OCI-LY1 (cell line): Measurements from ENCODE around the gene CSNK2A1.

ENCODE experiments used
- H2AFZ ChIP-seq: fragments of 200-600 bp; sonication (generic), shearing (Covaris generic); 2 replicates; pipeline ENCODE4 v1.6.0; 2014; ENCODE audit warnings: antibody characterized with exemption, mild to moderate bottlenecking, low read length
- H3F3A ChIP-seq: fragments of 200-600 bp; sonication (generic), shearing (Covaris generic); 2 replicates; pipeline ENCODE4 v1.6.0; 2014; ENCODE audit warnings: mild to moderate bottlenecking, antibody characterized with exemption, low read length, moderate library complexity; ENCODE audit not compliant: insufficient read depth
- H3K27ac ChIP-seq: fragments of 200-600 bp; sonication (generic); 2 replicates; pipeline ENCODE4 v1.5.1; 2014; ENCODE audit warnings: low read length, mixed run types, mild to moderate bottlenecking, low read depth; ENCODE audit not compliant: poor library complexity, severe bottlenecking
- H3K27me3 ChIP-seq: fragments of 200-600 bp; sonication (generic); 2 replicates; pipeline ENCODE4 v1.6.0; 2014; ENCODE audit warnings: antibody characterized with exemption, mild to moderate bottlenecking, low read length, moderate library complexity; ENCODE audit not compliant: insufficient read depth
- H3K36me3 ChIP-seq: fragments of 200-600 bp; sonication (generic); 2 replicates; pipeline ENCODE4 v1.6.1; 2014; ENCODE audit warnings: mild to moderate bottlenecking, antibody characterized with exemption, low read length, moderate library complexity, mixed read lengths; ENCODE audit not compliant: insufficient read depth
- H3K4me1 ChIP-seq: fragments of 200-600 bp; sonication (generic); 2 replicates; pipeline ENCODE4 v1.5.1; 2014; ENCODE audit warnings: mild to moderate bottlenecking, low read length, moderate library complexity; ENCODE audit not compliant: insufficient read depth, severe bottlenecking
- H3K4me2 ChIP-seq: fragments of 200-600 bp; sonication (generic), shearing (Covaris generic); 2 replicates; pipeline ENCODE4 v1.6.1; 2014; ENCODE audit warnings: low read length
- H3K4me3 ChIP-seq: fragments of 200-600 bp; sonication (generic); 2 replicates; pipeline ENCODE4 v1.5.1; 2014; ENCODE audit warnings: low read length, low read depth, mild to moderate bottlenecking, mixed read lengths; ENCODE audit not compliant: poor library complexity, severe bottlenecking
- H3K79me2 ChIP-seq: fragments of 200-600 bp; shearing (Covaris generic); 2 replicates; pipeline ENCODE4 v1.6.1; 2016; ENCODE audit warnings: mixed run types, low read length, mixed read lengths; ENCODE audit not compliant: insufficient read depth
- H3K9ac ChIP-seq: fragments of 200-600 bp; sonication (generic), shearing (Covaris generic); 2 replicates; pipeline ENCODE4 v1.6.1; 2014; ENCODE audit warnings: mild to moderate bottlenecking, low read length, mixed read lengths
- H3K9me2 ChIP-seq: fragments of 200-600 bp; sonication (generic), shearing (Covaris generic); 2 replicates; pipeline ENCODE4 v1.6.1; 2014; ENCODE audit warnings: low read depth, mild to moderate bottlenecking, low read length, mixed read lengths
- H3K9me3 ChIP-seq: fragments of 200-600 bp; shearing (Covaris generic); 2 replicates; pipeline ENCODE4 v1.6.1; 2014; ENCODE audit warnings: low read length, mixed read lengths
- H4K20me1 ChIP-seq: fragments of 200-600 bp; sonication (generic), shearing (Covaris generic); 2 replicates; pipeline ENCODE4 v1.6.0; 2016; ENCODE audit warnings: mild to moderate bottlenecking, low read length; ENCODE audit not compliant: insufficient read depth
- EZH2 ChIP-seq: fragments of 200-600 bp; sonication (generic), shearing (Covaris generic); IDR thresholded peaks from 2 replicates; pipeline ENCODE4 v1.8.0; 2017; ENCODE audit warnings: borderline replicate concordance, mixed run types, mild to moderate bottlenecking, antibody characterized with exemption, low read length, moderate library complexity, mixed read lengths
- TF ChIP-seq, protein P1 (sequence below): fragments of 200-600 bp; sonication (generic), shearing (Covaris generic); IDR thresholded peaks from 2 replicates; pipeline ENCODE4 v1.5.1; 2017; ENCODE audit warnings: mild to moderate bottlenecking, antibody characterized with exemption, low read length, moderate library complexity, mixed read lengths

CSNK2A1 gene

GRCh38 chr20:571754-572441, 28.3 kb upstream of the CSNK2A1 start:
- Histone ChIP-seq H2AFZ (no peak overlapping the region), H3K4me3 (no peak overlapping the region), H3K27me3 (0 out of 2 replicates have a peak, but pooled peaks cover 6% of the 10 kb centered on the region), H3K9ac (no peak overlapping the region), H3K4me1 (peaks cover 11% of the 10 kb centered on the region), H3K79me2 (no peaks in the 10 kb centered on the region), H3K9me3 (no peaks in the 10 kb centered on the region), H4K20me1 (no peaks in the 10 kb centered on the region), H3K9me2 (no peaks in the 10 kb centered on the region), H3K27ac (no peak overlapping the region), H3F3A (no peaks in the 10 kb centered on the region), H3K36me3 (no peaks in the 10 kb centered on the region), H3K4me2 (no peak overlapping the region)
- TF ChIP-seq, protein P1, sequence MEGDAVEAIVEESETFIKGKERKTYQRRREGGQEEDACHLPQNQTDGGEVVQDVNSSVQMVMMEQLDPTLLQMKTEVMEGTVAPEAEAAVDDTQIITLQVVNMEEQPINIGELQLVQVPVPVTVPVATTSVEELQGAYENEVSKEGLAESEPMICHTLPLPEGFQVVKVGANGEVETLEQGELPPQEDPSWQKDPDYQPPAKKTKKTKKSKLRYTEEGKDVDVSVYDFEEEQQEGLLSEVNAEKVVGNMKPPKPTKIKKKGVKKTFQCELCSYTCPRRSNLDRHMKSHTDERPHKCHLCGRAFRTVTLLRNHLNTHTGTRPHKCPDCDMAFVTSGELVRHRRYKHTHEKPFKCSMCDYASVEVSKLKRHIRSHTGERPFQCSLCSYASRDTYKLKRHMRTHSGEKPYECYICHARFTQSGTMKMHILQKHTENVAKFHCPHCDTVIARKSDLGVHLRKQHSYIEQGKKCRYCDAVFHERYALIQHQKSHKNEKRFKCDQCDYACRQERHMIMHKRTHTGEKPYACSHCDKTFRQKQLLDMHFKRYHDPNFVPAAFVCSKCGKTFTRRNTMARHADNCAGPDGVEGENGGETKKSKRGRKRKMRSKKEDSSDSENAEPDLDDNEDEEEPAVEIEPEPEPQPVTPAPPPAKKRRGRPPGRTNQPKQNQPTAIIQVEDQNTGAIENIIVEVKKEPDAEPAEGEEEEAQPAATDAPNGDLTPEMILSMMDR = no peak
- no peak for TF ChIP-seq EZH2

DNA sequence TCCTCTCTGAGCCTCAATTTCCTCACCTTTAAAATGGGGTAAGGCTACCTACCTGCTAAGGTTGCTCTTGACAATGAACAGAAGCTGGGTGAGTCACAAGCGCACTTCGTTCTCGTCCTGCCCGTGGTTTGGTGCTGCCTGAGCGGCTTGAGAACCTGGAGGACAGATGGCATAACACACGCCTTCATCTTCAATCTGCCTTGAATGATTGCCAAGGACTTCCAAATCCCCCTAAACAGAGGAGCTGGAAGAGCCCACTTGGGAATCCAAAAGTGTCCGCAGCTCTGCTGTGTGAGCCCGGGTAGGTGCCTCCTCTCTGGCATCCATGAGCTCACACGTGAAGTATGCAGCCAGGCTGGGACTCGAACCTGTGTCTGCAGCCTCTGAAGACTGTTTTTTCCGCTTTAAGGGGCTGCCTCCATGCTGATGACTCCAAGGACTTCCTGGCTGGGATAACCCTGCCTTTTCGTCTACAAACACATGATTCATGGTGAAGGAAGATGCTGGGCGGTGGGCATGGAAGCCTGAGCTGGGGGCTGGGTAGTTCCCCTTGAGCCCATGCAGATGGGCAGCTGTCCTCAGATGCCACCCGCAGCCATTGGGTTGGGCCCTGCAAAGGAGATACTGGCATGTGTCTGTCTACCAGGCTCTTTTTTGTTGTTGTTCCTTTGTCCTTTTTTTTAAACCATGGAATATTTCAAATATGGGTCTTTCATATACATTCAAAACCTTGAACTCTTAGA, 25.3 kb upstream of the CSNK2A1 start:
- no peaks in the 10 kb centered on the region for H3K4me1 ChIP-seq
- no peak overlapping the region for H2AFZ ChIP-seq
- no peaks in the 10 kb centered on the region for H3K9me3 ChIP-seq
- no peaks in the 10 kb centered on the region for H4K20me1 ChIP-seq
- H3K27me3 ChIP-seq = no peaks in the 10 kb centered on the region
- H3F3A ChIP-seq = no peaks in the 10 kb centered on the region
- no peaks in the 10 kb centered on the region for H3K9me2 ChIP-seq
- H3K4me3 ChIP-seq = no peak overlapping the region
- H3K36me3 ChIP-seq = no peaks in the 10 kb centered on the region
- no peaks in the 10 kb centered on the region for H3K79me2 ChIP-seq
- TF ChIP-seq, protein P1 = no peak
- TF ChIP-seq EZH2 = no peak
- H3K27ac ChIP-seq = no peak overlapping the region
- H3K4me2 ChIP-seq = no peak overlapping the region
- no peak overlapping the region for H3K9ac ChIP-seq

DNA sequence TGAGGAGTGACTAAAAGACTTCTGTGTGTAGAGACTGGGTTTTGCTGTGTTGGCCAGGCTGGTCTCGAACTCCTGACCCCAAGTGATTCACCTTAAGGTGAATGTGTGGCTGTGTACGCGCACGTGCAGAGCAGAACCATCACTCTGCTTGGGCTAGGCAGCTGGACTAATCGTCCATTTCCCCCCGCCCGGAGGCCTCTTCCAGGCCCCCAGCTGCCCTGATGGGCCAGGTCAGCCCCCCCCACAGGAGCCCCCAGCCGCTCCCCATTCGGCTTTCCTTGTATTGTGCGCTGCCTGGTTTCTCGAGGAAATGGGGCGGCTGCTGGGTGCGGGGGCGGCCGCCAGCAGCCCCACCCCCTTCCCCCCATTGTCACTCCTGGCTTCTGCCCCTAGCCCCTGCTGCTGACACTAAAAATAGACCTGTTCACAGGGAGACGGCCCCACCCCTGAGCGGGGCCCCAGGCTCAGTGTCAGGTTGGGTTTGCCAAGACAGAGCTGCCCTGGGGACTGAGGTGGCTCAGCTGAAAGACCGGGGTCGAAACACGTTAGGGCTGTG, 24.6 kb upstream of the CSNK2A1 start:
- Histone ChIP-seq H3K9ac (no peak overlapping the region), H3K9me3 (no peaks in the 10 kb centered on the region), H3K36me3 (no peaks in the 10 kb centered on the region), H3K27me3 (no peaks in the 10 kb centered on the region), H3K27ac (no peak overlapping the region), H4K20me1 (no peaks in the 10 kb centered on the region), H3K4me2 (no peak overlapping the region), H2AFZ (no peak overlapping the region), H3K4me1 (no peaks in the 10 kb centered on the region), H3K9me2 (no peaks in the 10 kb centered on the region), H3K4me3 (no peak overlapping the region), H3F3A (no peaks in the 10 kb centered on the region), H3K79me2 (no peaks in the 10 kb centered on the region)
- TF ChIP-seq, protein P1 = no peak
- no peak for TF ChIP-seq EZH2
